H1 (cell line): Measurements from ENCODE around the gene OBI1. TPM values are rescaled to one million over a fixed set of nuclear protein-coding genes. Genes with fewer than 3 reads are reported as not detected.

Experiments used
- CTCF ChIA-PET: fragments of 300-600 bp; sonication (Branson Sonifier 250); formaldehyde crosslinking; loops from one replicate; lab custom pipeline; 2021; ENCODE audit not compliant: partially characterized antibody; lab: Charles Lee
- POLR2A ChIA-PET: fragments of 300-600 bp; sonication (Branson Sonifier 250); formaldehyde crosslinking; loops from one replicate; lab custom pipeline; 2021; ENCODE audit warnings: inconsistent platforms; ENCODE audit not compliant: partially characterized antibody; lab: Charles Lee
- DNase-seq, 2 experiments: peaks; one replicate each; pipeline versions ENCODE4 v3.0.0 to v3.0.0-alpha.2; 2010 to 2022; ENCODE audit warnings: low spot score in 2 of 2, low read depth in 1 of 2, mixed read lengths in 1 of 2
- FAIRE-seq: peaks from 2 replicates; lab custom pipeline; 2011; peaks lifted over from hg19 to GRCh38; lab: Jason Lieb, UNC
- H2AFZ ChIP-seq: 2 replicates; pipeline ENCODE4 v1.8.1; 2012; ENCODE audit warnings: low read length, inconsistent platforms
- H2AK5ac ChIP-seq: 2 replicates; pipeline ENCODE4 v1.6.1; 2013; ENCODE audit warnings: low read depth, low read length
- H2BK120ac ChIP-seq: replicated peaks from 2 replicates; pipeline ENCODE3; 2013; ENCODE audit warnings: low read depth, low read length, inconsistent platforms
- H2BK12ac ChIP-seq: 2 replicates; pipeline ENCODE4 v1.6.1; 2013; ENCODE audit warnings: low read depth, low read length
- H2BK15ac ChIP-seq: 2 replicates; pipeline ENCODE4 v1.6.1; 2013; ENCODE audit warnings: low read length
- H2BK20ac ChIP-seq: 2 replicates; pipeline ENCODE4 v1.6.1; 2013; ENCODE audit warnings: low read length
- H2BK5ac ChIP-seq: 2 replicates; pipeline ENCODE4 v1.6.1; 2013; ENCODE audit warnings: low read depth, low read length
- H3K14ac ChIP-seq: 2 replicates; pipeline ENCODE4 v1.6.1; 2013; ENCODE audit warnings: inconsistent platforms; ENCODE audit not compliant: insufficient read length
- H3K18ac ChIP-seq: 2 replicates; pipeline ENCODE4 v1.6.1; 2013; ENCODE audit warnings: low read length; ENCODE audit errors: extremely low read depth
- H3K23ac ChIP-seq: 2 replicates; pipeline ENCODE4 v1.6.1; 2013; ENCODE audit warnings: inconsistent platforms; ENCODE audit not compliant: insufficient read length
- H3K23me2 ChIP-seq: 2 replicates; pipeline ENCODE4 v1.6.1; 2013; ENCODE audit warnings: low read depth, low read length
- H3K27ac ChIP-seq: 2 replicates; pipeline ENCODE4 v1.6.1; 2011; ENCODE audit warnings: low read depth, low read length, inconsistent platforms
- H3K27me3 ChIP-seq, 4 experiments: replicated peaks in 1 of 4; 1 replicate in 1 of 4; 2 replicates in 3 of 4; pipeline versions ENCODE4 v1.6.1 to v1.8.1; 2011 to 2013; ENCODE audit warnings: low read length in 3 of 4, mild to moderate bottlenecking in 3 of 4, inconsistent platforms in 2 of 4, mixed read lengths in 2 of 4, moderate library complexity in 1 of 4; ENCODE audit not compliant: control insufficient read depth in 3 of 4, insufficient read depth in 3 of 4; ENCODE audit errors: extremely low read depth in 1 of 4
- H3K36me3 ChIP-seq, 4 experiments: 2 replicates each; pipeline versions ENCODE4 v1.6.1 to v1.8.1; 2011 to 2013; ENCODE audit warnings: mild to moderate bottlenecking in 4 of 4, low read length in 3 of 4, moderate library complexity in 2 of 4, control low read depth in 1 of 4, inconsistent platforms in 1 of 4; ENCODE audit not compliant: insufficient read depth in 4 of 4, control insufficient read depth in 2 of 4
- H3K4ac ChIP-seq: replicated peaks from 2 replicates; pipeline ENCODE3; 2013; ENCODE audit warnings: low read length, low read depth, mixed read lengths, inconsistent platforms; ENCODE audit not compliant: insufficient read length
- H3K4me1 ChIP-seq, 4 experiments: replicated peaks in 1 of 4; 1 replicate in 1 of 4; 2 replicates in 3 of 4; pipeline versions ENCODE4 v1.6.1 to v1.8.1; 2011 to 2013; ENCODE audit warnings: low read length in 3 of 4, inconsistent platforms in 2 of 4, mixed read lengths in 1 of 4; ENCODE audit not compliant: insufficient read depth in 4 of 4, control insufficient read depth in 3 of 4
- H3K4me2 ChIP-seq, 2 experiments: 2 replicates each; pipeline versions ENCODE4 v1.6.1 to v1.8.1; 2011 to 2013; ENCODE audit warnings: low read depth in 2 of 2, low read length in 2 of 2, control low read depth in 1 of 2, inconsistent platforms in 1 of 2, mild to moderate bottlenecking in 1 of 2; ENCODE audit not compliant: insufficient read depth in 1 of 2
- H3K4me3 ChIP-seq, 4 experiments: fragments of 200-600, 300-600 bp in 1 of 4; sonication (generic), shearing (Covaris generic), sonication (Bioruptor Twin) in 1 of 4; 2 replicates each; pipeline versions ENCODE4 v1.5.1 to v1.8.1; 2011 to 2016; ENCODE audit warnings: low read length in 4 of 4, low read depth in 3 of 4, control low read depth in 2 of 4, inconsistent platforms in 2 of 4, mild to moderate bottlenecking in 2 of 4, mixed read lengths in 1 of 4, moderate library complexity in 1 of 4; ENCODE audit not compliant: insufficient read depth in 2 of 4; ENCODE audit errors: extremely low read depth in 1 of 4
- H3K56ac ChIP-seq: replicated peaks from 2 replicates; pipeline ENCODE3; 2013; ENCODE audit warnings: low read depth, mild to moderate bottlenecking, mixed read lengths, low read length, inconsistent platforms; ENCODE audit not compliant: insufficient read length
- H3K79me1 ChIP-seq: 2 replicates; pipeline ENCODE4 v1.6.1; 2013; ENCODE audit warnings: low read depth, low read length, control low read depth
- H3K79me2 ChIP-seq, 2 experiments: 2 replicates each; pipeline versions ENCODE4 v1.6.1 to v1.8.1; 2012 to 2013; ENCODE audit warnings: low read length in 2 of 2, mild to moderate bottlenecking in 2 of 2, inconsistent platforms in 1 of 2; ENCODE audit not compliant: insufficient read depth in 2 of 2, control insufficient read depth in 1 of 2
- H3K9ac ChIP-seq, 4 experiments: replicated peaks in 1 of 4; 1 replicate in 1 of 4; 2 replicates in 3 of 4; pipeline versions ENCODE4 v1.6.1 to v1.8.1; 2011 to 2013; ENCODE audit warnings: low read depth in 3 of 4, low read length in 3 of 4, control low read depth in 2 of 4, mild to moderate bottlenecking in 2 of 4, moderate library complexity in 2 of 4, inconsistent platforms in 1 of 4; ENCODE audit errors: extremely low read depth in 1 of 4
- H3K9me3 ChIP-seq, 2 experiments: 2 replicates each; pipeline versions ENCODE4 v1.6.1 to v1.8.1; 2012 to 2013; ENCODE audit warnings: mild to moderate bottlenecking in 2 of 2, moderate library complexity in 2 of 2, control low read depth in 1 of 2, inconsistent platforms in 1 of 2, low read depth in 1 of 2, low read length in 1 of 2, mixed read lengths in 1 of 2; ENCODE audit not compliant: insufficient read depth in 2 of 2
- H4K20me1 ChIP-seq, 2 experiments: replicated peaks in 1 of 2; 2 replicates each; pipeline versions ENCODE3 to v1.8.1; 2011 to 2013; ENCODE audit warnings: inconsistent platforms in 2 of 2, low read length in 2 of 2, mild to moderate bottlenecking in 1 of 2; ENCODE audit not compliant: insufficient read depth in 2 of 2, control insufficient read depth in 1 of 2
- H4K5ac ChIP-seq: 2 replicates; pipeline ENCODE4 v1.6.1; 2013; ENCODE audit warnings: low read length, low read depth, mixed read lengths, inconsistent platforms; ENCODE audit not compliant: insufficient read length
- H4K8ac ChIP-seq: 2 replicates; pipeline ENCODE4 v1.8.0; 2013; ENCODE audit warnings: mild to moderate bottlenecking, moderate library complexity, low read length, inconsistent platforms; ENCODE audit not compliant: insufficient read depth; ENCODE audit errors: extremely low read depth
- H4K91ac ChIP-seq: replicated peaks from 2 replicates; pipeline ENCODE3; 2013; ENCODE audit warnings: low read length, mixed read lengths, inconsistent platforms; ENCODE audit not compliant: insufficient read length
- CHD1 ChIP-seq: IDR thresholded peaks from 2 replicates; pipeline ENCODE4 v1.6.1; 2012; ENCODE audit warnings: low read depth, low read length, improper control_type of control experiment
- RNF2 ChIP-seq: fragments of 200-900, 300-1000 bp; sonication (generic); IDR thresholded peaks from 2 replicates; pipeline ENCODE4 v1.7.1; 2016; ENCODE audit warnings: borderline replicate concordance, low read depth, mild to moderate bottlenecking, antibody characterized with exemption, low read length; ENCODE audit not compliant: poor library complexity, severe bottlenecking; ENCODE audit errors: missing control alignments
- WGBS, 2 experiments: shearing (Covaris generic) in 1 of 2; methylation state at CpG; one replicate each; pipeline versions ENCODE4 v1.1.6 to v1.1.7; 2013 to 2015; ENCODE audit warnings: low lambda C conversion rate in 2 of 2, mixed read lengths in 2 of 2, inconsistent platforms in 1 of 2, low coverage in 1 of 2, missing lambda C conversion rate in 1 of 2; ENCODE audit not compliant: insufficient replicate concordance in 2 of 2, insufficient coverage in 1 of 2, insufficient read length in 1 of 2; ENCODE audit errors: extremely low coverage in 1 of 2, missing lambda C conversion rate in 1 of 2; 5-methylcytosine and 5-hydroxymethylcytosine counted together
- polyA plus RNA-seq, 7 experiments: library from polyadenylated mRNA; depleted of rRNA in 3 of 7; stranded (reverse) in 5 of 7; unstranded in 2 of 7; fragments of >200 nt in 5 of 7; fragments of 200-250 nt in 2 of 7; gene quantifications; 1 replicate in 5 of 7; 2 replicates in 1 of 7; 4 replicates in 1 of 7; pipeline versions ENCODE4 v1.2.1 to v1.2.3, GENCODE V29; 2011 to 2013; ENCODE audit warnings: missing spikeins in 2 of 7, mixed read lengths in 2 of 7
- total RNA-seq: library from RNA; stranded (reverse); fragmentation: NEBNext Ultra II Directional; extraction: Animal tissue kit (Norgen Biotek cat#: 25700); gene quantifications from 2 replicates; pipeline ENCODE4 v1.2.1, GENCODE V29; 2021

Gene OBI1
- total and polyA plus RNA-seq, 2 of the 8 experiments (the other 6 are each of a cell fraction or from before 2014, with no cell fraction given) = 7.1 to 14.3 TPM

- CTCF ChIA-PET = interaction anchor here (1.0 kb wide), 2 partner anchors 14 to 17 kb away, joined by 3 read pairs; no protein-coding TSS in a partner anchor
- TF ChIP-seq CHD1 = no peak
- TF ChIP-seq RNF2 = peak; percentile 90
Measured at GRCh38 chr13:78592584-78592983, 66.4 kb downstream of the OBI1 start.

More at GRCh38 chr13:78592584-78592983, 66.4 kb downstream of the OBI1 start:
- DNase-seq = no peak
- POLR2A ChIA-PET = no interaction called here
- Histone ChIP-seq H4K8ac (no peak overlapping the region), H3K4me2 (no peak overlapping the region; a peak in 1 of 4 replicates), H2BK5ac (no peak overlapping the region), H3K36me3 (no peaks in the 10 kb centered on the region; a peak in 1 of 8 replicates), H3K23ac (no peak overlapping the region), H3K9me3 (no peaks in the 10 kb centered on the region), H2BK20ac (no peak overlapping the region), H2AFZ (no peak overlapping the region), H3K79me2 (no peaks in the 10 kb centered on the region), H3K14ac (no peak overlapping the region), H3K79me1 (no peaks in the 10 kb centered on the region), H3K56ac (no peak overlapping the region), H2BK15ac (no peak overlapping the region), H2BK120ac (no peak overlapping the region), H3K4me1 (peaks cover 3 to 21% (median 8%) of the 10 kb centered on the region in 4 experiments), H3K27me3 (peaks cover 42 to 81% (median 70%) of the 10 kb centered on the region in 4 experiments), H3K9ac (no peak overlapping the region), H4K20me1 (peaks cover 6 to 10% of the 10 kb centered on the region in 2 experiments), H2BK12ac (no peak overlapping the region), H4K5ac (no peak overlapping the region), H3K27ac (no peak overlapping the region), H3K4ac (no peak overlapping the region), H3K4me3 (no peak overlapping the region), H2AK5ac (no peak overlapping the region), H4K91ac (no peak overlapping the region), H3K23me2 (peaks cover 7% of the 10 kb centered on the region; the same call in 1 of the 2 replicates), H3K18ac (no peak overlapping the region)
- WGBS, 2 experiments = 29% methylated on average over 6 of the region's 6 CpGs; no CpG with 5 or more reads in 1 of the 2 experiments
- FAIRE-seq = peak; percentile 32
